ENCODE results near the gene CLIC4. TPM values are rescaled to one million over a fixed set of nuclear protein-coding genes. Genes with fewer than 3 reads are reported as not detected.
"Not testable (repeated sequence)": the region's sequence is repeated elsewhere in the genome, so short reads cannot be mapped to it uniquely, and the experiment has no call there.

Gene CLIC4
- total RNA-seq, 2 donors from 2014 or later, result 740 to 777 TPM

- peak overlapping the region; percentile 2 to 64 for H3K27ac ChIP-seq
- peak overlapping the region; percentile 9 for H3K4me3 ChIP-seq
- H3K4me1 ChIP-seq (ENCODE audit: control insufficient read depth in 1 of 2, low read depth in 2 of 2), result peaks cover 68 to 85% of the 10 kb centered on the region in 2 donors
- TF ChIP-seq CTCF (IDR thresholded peaks at IDR 0.05), result no peak
- no peaks in the 10 kb centered on the region for H3K27me3 ChIP-seq (replicated peaks; ENCODE audit: insufficient read depth)
- DNase-seq (ENCODE audit: low spot score) (no peak), ATAC-seq (ENCODE audit: insufficient number of reproducible peaks, low FRiP score, low read depth) (no peak)
- no peaks in the 10 kb centered on the region for H3K9me3 ChIP-seq
- H3K36me3 ChIP-seq, result no peaks in the 10 kb centered on the region
Observed at GRCh38 chr1:24775916-24776315, 30.7 kb downstream of the CLIC4 start.

- H3K27me3 ChIP-seq (replicated peaks; ENCODE audit: insufficient read depth), result no peaks in the 10 kb centered on the region
- H3K36me3 ChIP-seq, result no peaks in the 10 kb centered on the region
- DNase-seq (ENCODE audit: low spot score), result no peak
- TF ChIP-seq CTCF (IDR thresholded peaks at IDR 0.05), result no peak
- peak overlapping the region; percentile 2 to 55 for H3K27ac ChIP-seq
- ATAC-seq (ENCODE audit: insufficient number of reproducible peaks, low FRiP score, low read depth), result no peak
- no peaks in the 10 kb centered on the region for H3K9me3 ChIP-seq
- no peak overlapping the region for H3K4me3 ChIP-seq
- peaks cover 59 to 78% of the 10 kb centered on the region in 2 donors for H3K4me1 ChIP-seq (ENCODE audit: control insufficient read depth in 1 of 2, low read depth in 2 of 2)
Observed at GRCh38 chr1:24776821-24777220, 31.6 kb downstream of the CLIC4 start.

- Histone ChIP-seq H3K27me3 (replicated peaks; ENCODE audit: insufficient read depth) (no peaks in the 10 kb centered on the region), H3K4me1 (ENCODE audit: control insufficient read depth in 1 of 2, low read depth in 2 of 2) (peaks cover 49 to 69% of the 10 kb centered on the region in 2 donors), H3K9me3 (no peaks in the 10 kb centered on the region), H3K27ac (peak overlapping the region in 1 of 2 donors; percentile 55), H3K4me3 (no peak overlapping the region), H3K36me3 (no peaks in the 10 kb centered on the region)
- ATAC-seq (ENCODE audit: insufficient number of reproducible peaks, low FRiP score, low read depth) (no peak), DNase-seq (ENCODE audit: low spot score) (no peak)
- TF ChIP-seq CTCF (IDR thresholded peaks at IDR 0.05), result no peak
Observed at GRCh38 chr1:24778141-24778540, 32.9 kb downstream of the CLIC4 start.

GRCh38 chr1:24779199-24779598 lies 34.0 kb downstream of the CLIC4 start:
- H3K9me3 ChIP-seq; H3K36me3 ChIP-seq; H3K4me3 ChIP-seq; ATAC-seq (ENCODE audit: insufficient number of reproducible peaks, low FRiP score, low read depth); H3K27me3 ChIP-seq (replicated peaks; ENCODE audit: insufficient read depth); DNase-seq (ENCODE audit: low spot score): not testable (repeated sequence)
- H3K27ac ChIP-seq, result peak overlapping the region; percentile 18 to 62
- H3K4me1 ChIP-seq (ENCODE audit: control insufficient read depth in 1 of 2, low read depth in 2 of 2), result peaks cover 46 to 75% of the 10 kb centered on the region in 2 donors

DNA sequence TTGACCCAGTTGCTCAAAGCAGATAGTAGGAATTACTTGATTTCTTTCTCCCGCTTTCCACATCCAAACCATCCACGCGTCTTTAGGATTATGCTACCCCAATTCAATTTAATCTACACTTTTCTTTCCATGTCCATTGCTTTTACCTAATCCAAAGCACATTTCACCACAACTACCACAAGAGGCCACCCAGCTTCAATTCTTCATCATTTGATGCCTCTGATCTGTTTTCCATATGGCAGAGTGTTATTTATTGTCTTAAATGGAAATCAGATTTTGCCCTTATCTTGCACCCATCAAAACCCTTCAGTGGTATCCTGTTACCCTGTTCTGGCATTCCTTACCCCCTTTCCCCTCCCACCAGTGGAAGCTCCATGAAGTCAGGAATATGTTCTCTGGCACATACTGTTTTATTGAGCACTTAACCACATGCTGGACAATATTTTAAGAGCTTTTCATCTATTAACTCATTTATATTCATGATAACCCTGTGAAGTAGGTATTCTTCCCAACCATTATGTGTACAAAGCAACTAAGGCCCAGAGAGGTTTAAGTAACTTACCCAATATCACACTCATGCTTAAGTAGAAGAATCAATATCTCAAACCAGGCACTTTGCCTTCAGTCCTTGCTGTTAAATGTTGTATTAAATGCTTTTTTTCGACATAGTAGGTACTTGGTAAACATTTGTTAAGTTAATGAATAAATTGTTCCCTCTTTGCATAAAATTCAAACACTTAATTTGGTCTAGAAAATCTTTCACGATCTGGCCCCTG lies 34.6 kb downstream of the CLIC4 start:
- Histone ChIP-seq H3K27ac (peak overlapping the region; percentile 42 to 62), H3K36me3 (no peaks in the 10 kb centered on the region), H3K27me3 (replicated peaks; ENCODE audit: insufficient read depth) (no peaks in the 10 kb centered on the region), H3K4me1 (ENCODE audit: control insufficient read depth in 1 of 2, low read depth in 2 of 2) (peaks cover 47 to 74% of the 10 kb centered on the region in 2 donors), H3K4me3 (no peak overlapping the region), H3K9me3 (no peaks in the 10 kb centered on the region)
- DNase-seq (ENCODE audit: low spot score) (no peak), ATAC-seq (ENCODE audit: insufficient number of reproducible peaks, low FRiP score, low read depth) (no peak)
- TF ChIP-seq CTCF (IDR thresholded peaks at IDR 0.05), result no peak

- not testable (repeated sequence) for ATAC-seq (ENCODE audit: insufficient number of reproducible peaks, low FRiP score, low read depth); H3K9me3 ChIP-seq; H3K4me3 ChIP-seq; H3K27me3 ChIP-seq (replicated peaks; ENCODE audit: insufficient read depth); DNase-seq (ENCODE audit: low spot score); H3K36me3 ChIP-seq
- Histone ChIP-seq H3K27ac (peak overlapping the region; percentile 16 to 62), H3K4me1 (ENCODE audit: control insufficient read depth in 1 of 2, low read depth in 2 of 2) (peaks cover 42 to 75% of the 10 kb centered on the region in 2 donors)
Observed at GRCh38 chr1:24780626-24781025, 35.4 kb downstream of the CLIC4 start.

All from thoracic aorta (tissue), 2 donors.